K562 (cell line): ENCODE results near the gene CNNM4. TPM values are rescaled to one million over a fixed set of nuclear protein-coding genes. Genes with fewer than 3 reads are reported as not detected.

Source experiments
- ATAC-seq: fragments of 200-7000 bp; cut with Tn5 transposase; 3 replicates; pipeline ENCODE4 v1.9.1; 2020; ENCODE audit warnings: moderate library complexity
- BruUV-seq: library from RNA; stranded (reverse); fragments of 400-500 nt; replicated peaks from 2 replicates; lab custom pipeline; 2021; lab: Mats Ljungman, UMichigan
- CTCF ChIA-PET: fragments of 300-600 bp; formaldehyde crosslinking; extraction: SDS; loops from one replicate; lab custom pipeline; 2021; ENCODE audit warnings: low intra/inter-chr PET ratio; lab: Yijun Ruan, JAX
- POLR2A ChIA-PET: fragments of 300-600, 350-650 bp; sonication (Branson Sonifier 250); formaldehyde crosslinking; extraction: SDS; loops from one replicate; lab custom pipeline; 2021; ENCODE audit warnings: antibody characterized with exemption, inconsistent platforms; lab: Yijun Ruan, JAX
- DNase-seq, 4 experiments: peaks; one replicate each; pipeline versions ENCODE4 v3.0.0 to v3.0.0-alpha.2; 2011 to 2018; ENCODE audit warnings: low spot score in 3 of 4, mixed read lengths in 3 of 4; ENCODE audit errors: extremely low read depth in 1 of 4
- FAIRE-seq: peaks from 2 replicates; lab custom pipeline; 2011; peaks lifted over from hg19 to GRCh38; lab: Jason Lieb, UNC
- H2AFZ ChIP-seq: 2 replicates; pipeline ENCODE4 v1.6.0; 2011; ENCODE audit warnings: low read depth, low read length, control low read depth, inconsistent platforms
- H3K27ac ChIP-seq: fragments of 200-600 bp; 3 replicates; pipeline ENCODE4 v1.8.0; 2011; ENCODE audit warnings: low read depth, mild to moderate bottlenecking, control low read depth, inconsistent platforms, low read length, moderate library complexity, mixed read lengths; ENCODE audit errors: extremely low read depth
- H3K27me3 ChIP-seq, 2 experiments: fragments of 300-600 bp in 1 of 2; 2 replicates in 1 of 2; 3 replicates in 1 of 2; pipeline versions ENCODE4 v1.6.0 to v1.8.0; 2011; ENCODE audit warnings: inconsistent platforms in 2 of 2, low read length in 2 of 2, mild to moderate bottlenecking in 1 of 2, mixed read lengths in 1 of 2, moderate library complexity in 1 of 2; ENCODE audit not compliant: control insufficient read depth in 2 of 2, insufficient read depth in 2 of 2
- H3K36me3 ChIP-seq: fragments of 300-600 bp; 3 replicates; pipeline ENCODE4 v1.8.0; 2011; ENCODE audit warnings: mild to moderate bottlenecking, low read length, inconsistent platforms; ENCODE audit not compliant: control insufficient read depth, insufficient read depth
- H3K4me1 ChIP-seq, 2 experiments: fragments of 200-600 bp in 1 of 2; replicated peaks in 1 of 2; 2 replicates in 1 of 2; 3 replicates in 1 of 2; pipeline versions ENCODE4 v1.5.1 to v1.8.0; 2011; ENCODE audit warnings: inconsistent platforms in 2 of 2, low read length in 2 of 2, mild to moderate bottlenecking in 1 of 2, mixed read lengths in 1 of 2, moderate library complexity in 1 of 2; ENCODE audit not compliant: control insufficient read depth in 2 of 2, insufficient read depth in 2 of 2
- H3K4me2 ChIP-seq: 2 replicates; pipeline ENCODE4 v1.6.1; 2011; ENCODE audit warnings: low read length, control low read depth, inconsistent platforms, mixed read lengths; ENCODE audit not compliant: insufficient read depth
- H3K4me3 ChIP-seq: fragments of 200-600 bp; sonication (generic), shearing (Covaris generic); 2 replicates; pipeline ENCODE4 v1.5.1; 2016; ENCODE audit warnings: control low read depth, inconsistent platforms
- H3K79me2 ChIP-seq: fragments of 200-600 bp; 3 replicates; pipeline ENCODE4 v1.8.0; 2011; ENCODE audit warnings: low read length, inconsistent platforms; ENCODE audit not compliant: control insufficient read depth, insufficient read depth
- H3K9ac ChIP-seq, 2 experiments: 2 replicates each; pipeline versions ENCODE4 v1.6.0 to v1.6.1; 2011; ENCODE audit warnings: low read depth in 2 of 2, low read length in 2 of 2, control low read depth in 1 of 2, inconsistent platforms in 1 of 2, mild to moderate bottlenecking in 1 of 2, mixed read lengths in 1 of 2; ENCODE audit not compliant: insufficient read depth in 1 of 2
- H3K9me1 ChIP-seq: one replicate; pipeline ENCODE4 v1.6.0; 2011; ENCODE audit warnings: inconsistent platforms, mild to moderate bottlenecking, low read length, moderate library complexity; ENCODE audit not compliant: control insufficient read depth, insufficient read depth
- H3K9me3 ChIP-seq: replicated peaks from 2 replicates; pipeline ENCODE4 v1.5.1; 2011; ENCODE audit warnings: low read depth, low read length, inconsistent platforms; ENCODE audit not compliant: control insufficient read depth, insufficient read depth
- H4K20me1 ChIP-seq: replicated peaks from 2 replicates; pipeline ENCODE4 v1.6.1; 2011; ENCODE audit warnings: low read length, inconsistent platforms, mixed read lengths; ENCODE audit not compliant: control insufficient read depth, insufficient read depth
- RBM25 ChIP-seq: fragments of 200-400 bp; formaldehyde crosslinking; IDR thresholded peaks from 2 replicates; pipeline ENCODE4 v1.6.1; 2018; ENCODE audit warnings: low read length, low read depth, moderate library complexity; ENCODE audit not compliant: severe bottlenecking
- SMARCB1 ChIP-seq: IDR thresholded peaks from 2 replicates; pipeline ENCODE4 v1.6.1; 2011; ENCODE audit warnings: improper control_type of control experiment, low read depth; ENCODE audit not compliant: insufficient read length
- TEAD4 ChIP-seq, 2 experiments: sonication (generic) in 1 of 2; formaldehyde crosslinking in 1 of 2; IDR thresholded peaks; 2 replicates each; pipeline versions ENCODE4 v1.6.1 to v1.8.0; 2012 to 2022; ENCODE audit warnings: borderline replicate concordance in 1 of 2, inconsistent platforms in 1 of 2, low read length in 1 of 2, mild to moderate bottlenecking in 1 of 2, missing genetic modification reagents in 1 of 2
- XRCC4 ChIP-seq: IDR thresholded peaks from one replicate; pipeline ENCODE4 v1.6.1; 2011; ENCODE audit not compliant: insufficient read depth, insufficient read length; ENCODE audit errors: extremely low read depth
- ZBTB17 ChIP-seq: fragments of 450-650 bp; formaldehyde crosslinking; IDR thresholded peaks from 2 replicates; pipeline ENCODE4 v1.4.0; 2020; ENCODE audit warnings: mild to moderate bottlenecking
- ZC3H8 ChIP-seq: fragments of 450-650 bp; IDR thresholded peaks from 2 replicates; pipeline ENCODE4 v1.6.1; 2017
- ZNF121 ChIP-seq: sonication (generic); formaldehyde crosslinking; conservative IDR thresholded peaks from 2 replicates; pipeline ENCODE4 v1.8.0; 2022; ENCODE audit warnings: missing genetic modification reagents
- ZNF41 ChIP-seq: fragments of 250-450 bp; sonication (Bioruptor Pico); conservative IDR thresholded peaks from 2 replicates; pipeline ENCODE4 v1.4.0; 2020; ENCODE audit warnings: mild to moderate bottlenecking
- in situ Hi-C: fragments of 300-500 bp; cut with MboI; formaldehyde crosslinking; loops from 4 replicates; pipeline ENCODE4 v1.15.0; 2018; ENCODE audit warnings: inconsistent platforms, mixed read lengths
- intact Hi-C: fragments of 100-400 bp; cut with micrococcal nuclease; formaldehyde crosslinking; loops from 2 replicates; pipeline ENCODE4 v1.14.2; 2022
- polyA plus RNA-seq, 8 experiments: library from polyadenylated mRNA; depleted of rRNA in 4 of 8; stranded (reverse) in 5 of 8; unstranded in 3 of 8; fragments of >200 nt; fragmentation: Nextera tagmentation in 2 of 8; fragmentation: Illumina TruSeq in 1 of 8; extraction: Ambion mirVana in 2 of 8; extraction: Trizol in 1 of 8; gene quantifications; 2 replicates each; pipeline versions ENCODE4 v1.2.1 to v1.2.3, GENCODE V29; 2011 to 2014; ENCODE audit warnings: inconsistent platforms in 1 of 8, missing spikeins in 1 of 8
- total RNA-seq, 7 experiments: library from RNA; depleted of rRNA in 6 of 7; stranded (reverse); fragments of >200 nt in 6 of 7; fragmentation: Illumina TruSeq in 2 of 7; extraction: Trizol in 2 of 7; gene quantifications; 2 replicates each; pipeline versions ENCODE4 v1.2.1 to v1.2.3, GENCODE V29; 2011 to 2021; ENCODE audit warnings: low replicate concordance in 1 of 7
- TF ChIP-seq, protein P1 (sequence below): fragments of 450-650 bp; formaldehyde crosslinking; IDR thresholded peaks from 2 replicates; pipeline ENCODE4 v1.4.0; 2022; ENCODE audit warnings: mild to moderate bottlenecking, moderate library complexity

The CNNM4 gene
- total and polyA plus RNA-seq, 9 of the 15 experiments (the other 6 are each of a cell fraction or from before 2014, with no cell fraction given), result 0.96 to 6.3 (median 2.8) TPM

- Histone ChIP-seq H3K9ac (no peak overlapping the region), H2AFZ (no peak overlapping the region), H3K4me2 (no peak overlapping the region), H3K9me3 (no peaks in the 10 kb centered on the region), H3K27me3 (0 out of 5 replicates have a peak, but pooled peaks cover 0 to 4% of the 10 kb centered on the region in 2 experiments), H4K20me1 (no peaks in the 10 kb centered on the region), H3K79me2 (no peaks in the 10 kb centered on the region), H3K27ac (no peak overlapping the region), H3K36me3 (no peaks in the 10 kb centered on the region), H3K4me1 (peaks cover 0 to 7% of the 10 kb centered on the region in 2 experiments; a peak in 1 of 5 replicates), H3K4me3 (no peak overlapping the region), H3K9me1 (no peaks in the 10 kb centered on the region)
- FAIRE-seq, result no peak
- CTCF ChIA-PET, result no interaction called here
- POLR2A ChIA-PET, result no interaction called here
- no peak for ATAC-seq
- intact Hi-C loops, result no loop called here
- TF ChIP-seq RBM25 (peak; percentile 38), TEAD4 (IDR thresholded peaks at IDR 0.05; ENCODE audit: low read length) (no peak), TEAD4 (CRISPR knock-in tag; IDR thresholded peaks at IDR 0.05; ENCODE audit: borderline replicate concordance) (no peak), ZNF121 (CRISPR knock-in tag) (peak; percentile 71), SMARCB1 (no peak), ZNF41 (CRISPR knock-in tag) (no peak), XRCC4 (no peak), ZBTB17 (CRISPR knock-in tag) (no peak), ZC3H8 (no peak)
- TF ChIP-seq, protein P1, sequence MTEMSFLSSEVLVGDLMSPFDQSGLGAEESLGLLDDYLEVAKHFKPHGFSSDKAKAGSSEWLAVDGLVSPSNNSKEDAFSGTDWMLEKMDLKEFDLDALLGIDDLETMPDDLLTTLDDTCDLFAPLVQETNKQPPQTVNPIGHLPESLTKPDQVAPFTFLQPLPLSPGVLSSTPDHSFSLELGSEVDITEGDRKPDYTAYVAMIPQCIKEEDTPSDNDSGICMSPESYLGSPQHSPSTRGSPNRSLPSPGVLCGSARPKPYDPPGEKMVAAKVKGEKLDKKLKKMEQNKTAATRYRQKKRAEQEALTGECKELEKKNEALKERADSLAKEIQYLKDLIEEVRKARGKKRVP (CRISPR knock-in tag), result no peak
- in situ Hi-C loops, result no loop called here
- BruUV-seq, result no TSS peak
- DNase-seq, result no peak
These were observed 6.4 kb upstream of the CNNM4 start for GRCh38 chr2:96754317-96754716.
